Ishikawa (cell line): ENCODE results near the gene COX4I2.

Experiments
- CREB1 ChIP-seq: IDR thresholded peaks from 2 replicates; pipeline ENCODE4 v1.6.1; 2012; ENCODE audit warnings: low read depth
- EP300 ChIP-seq: IDR thresholded peaks from 2 replicates; pipeline ENCODE4 v1.6.1; 2012; ENCODE audit warnings: borderline replicate concordance
- NFIC ChIP-seq: IDR thresholded peaks from 2 replicates; pipeline ENCODE4 v1.6.1; 2012
- YY1 ChIP-seq: IDR thresholded peaks from 2 replicates; pipeline ENCODE4 v1.6.1; 2012; ENCODE audit warnings: low read depth
- TF ChIP-seq, protein P1 (sequence below): IDR thresholded peaks from 2 replicates; pipeline ENCODE4 v1.6.1; 2012

DNA sequence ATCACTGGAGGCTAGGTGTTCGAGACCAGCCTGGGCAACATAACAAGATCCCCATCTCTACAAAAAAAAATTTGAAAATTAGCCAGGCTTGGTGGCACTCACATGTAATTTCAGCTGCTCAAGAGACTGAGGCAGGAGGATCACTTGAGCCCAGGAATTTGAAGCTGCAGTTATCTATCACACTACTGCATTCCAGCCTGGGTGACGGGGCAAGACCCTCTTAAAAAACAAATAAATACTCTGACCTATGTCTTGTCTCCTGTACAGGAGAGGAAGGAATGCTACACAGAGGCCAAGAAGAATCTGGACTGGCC lies 25.8 kb downstream of the COX4I2 start:
- TF ChIP-seq YY1 (no peak), EP300 (no peak), CREB1 (no peak), NFIC (no peak)
- TF ChIP-seq, protein P1, sequence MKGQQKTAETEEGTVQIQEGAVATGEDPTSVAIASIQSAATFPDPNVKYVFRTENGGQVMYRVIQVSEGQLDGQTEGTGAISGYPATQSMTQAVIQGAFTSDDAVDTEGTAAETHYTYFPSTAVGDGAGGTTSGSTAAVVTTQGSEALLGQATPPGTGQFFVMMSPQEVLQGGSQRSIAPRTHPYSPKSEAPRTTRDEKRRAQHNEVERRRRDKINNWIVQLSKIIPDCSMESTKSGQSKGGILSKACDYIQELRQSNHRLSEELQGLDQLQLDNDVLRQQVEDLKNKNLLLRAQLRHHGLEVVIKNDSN, result no peak
